OCI-LY7 (cell line): Measurements from ENCODE around the gene ADAMTS2. TPM values are rescaled to one million over a fixed set of nuclear protein-coding genes. Genes with fewer than 3 reads are reported as not detected.

Experiments
- BruUV-seq: library from RNA; stranded (reverse); fragments of 400-500 nt; replicated peaks from 2 replicates; lab custom pipeline; 2021; lab: Mats Ljungman, UMichigan
- CTCF ChIA-PET: fragments of 300-600 bp; sonication (Branson Sonifier 250); formaldehyde crosslinking; loops from one replicate; lab custom pipeline; 2022; ENCODE audit warnings: antibody characterized with exemption; ENCODE audit not compliant: unreplicated experiment; lab: Charles Lee
- POLR2A ChIA-PET: fragments of 300-600 bp; sonication (Branson Sonifier 250); formaldehyde crosslinking; loops from one replicate; lab custom pipeline; 2022; ENCODE audit warnings: antibody characterized with exemption; lab: Charles Lee
- DNase-seq: peaks from one replicate; pipeline ENCODE4 v3.0.0-alpha.2; 2015; ENCODE audit warnings: low spot score
- H2AFZ ChIP-seq: fragments of 200-600 bp; sonication (generic), shearing (Covaris generic); 2 replicates; pipeline ENCODE4 v1.6.1; 2014; ENCODE audit warnings: mild to moderate bottlenecking, antibody characterized with exemption, low read length, moderate library complexity
- H3K27ac ChIP-seq: fragments of 200-600 bp; sonication (generic); 2 replicates; pipeline ENCODE4 v1.5.1; 2014; ENCODE audit warnings: mixed run types, low read depth, mild to moderate bottlenecking, moderate library complexity, low read length, inconsistent platforms; ENCODE audit not compliant: poor library complexity, severe bottlenecking
- H3K36me3 ChIP-seq: fragments of 200-600 bp; sonication (generic); 2 replicates; pipeline ENCODE4 v1.6.1; 2014; ENCODE audit warnings: mild to moderate bottlenecking, antibody characterized with exemption, low read length, moderate library complexity, mixed read lengths; ENCODE audit not compliant: insufficient read depth
- H3K4me1 ChIP-seq: fragments of 200-600 bp; sonication (generic); 2 replicates; pipeline ENCODE4 v1.5.1; 2014; ENCODE audit warnings: mild to moderate bottlenecking, low read length; ENCODE audit not compliant: insufficient read depth, poor library complexity, severe bottlenecking
- H3K4me2 ChIP-seq: fragments of 200-600 bp; sonication (generic); 2 replicates; pipeline ENCODE4 v1.6.1; 2014; ENCODE audit warnings: mild to moderate bottlenecking, low read length
- H3K4me3 ChIP-seq: fragments of 200-600 bp; sonication (generic); 2 replicates; pipeline ENCODE4 v1.5.1; 2014; ENCODE audit warnings: mild to moderate bottlenecking, low read depth, low read length; ENCODE audit not compliant: poor library complexity, severe bottlenecking
- H3K79me2 ChIP-seq: fragments of 200-600 bp; sonication (generic); 2 replicates; pipeline ENCODE4 v1.6.1; 2016; ENCODE audit warnings: low read depth, mild to moderate bottlenecking, low read length, moderate library complexity, mixed read lengths; ENCODE audit not compliant: insufficient read depth
- H3K9me2 ChIP-seq: fragments of 200-600 bp; sonication (generic); 2 replicates; pipeline ENCODE4 v1.6.1; 2016; ENCODE audit warnings: mild to moderate bottlenecking, low read length, mixed read lengths; ENCODE audit not compliant: insufficient read depth
- H3K9me3 ChIP-seq: fragments of 200-600 bp; sonication (generic); 2 replicates; pipeline ENCODE4 v1.6.1; 2014; ENCODE audit warnings: mild to moderate bottlenecking, mixed run types, low read length, mixed read lengths
- H4K20me1 ChIP-seq: fragments of 200-600 bp; sonication (generic); 2 replicates; pipeline ENCODE4 v1.6.1; 2014; ENCODE audit warnings: mild to moderate bottlenecking, antibody characterized with exemption, low read length, moderate library complexity, mixed read lengths; ENCODE audit not compliant: insufficient read depth
- CTCF ChIP-seq: fragments of 200-600 bp; sonication (generic); conservative IDR thresholded peaks from 2 replicates; pipeline ENCODE4 v1.5.1; 2014; ENCODE audit warnings: mild to moderate bottlenecking, antibody characterized with exemption, low read length, moderate library complexity, mixed read lengths
- EZH2phosphoT487 ChIP-seq: fragments of 200-600 bp; sonication (generic); IDR thresholded peaks from 2 replicates; pipeline ENCODE4 v1.6.1; 2018; ENCODE audit warnings: low read depth, borderline replicate concordance, mild to moderate bottlenecking, mixed run types, antibody characterized with exemption, low read length, moderate library complexity, mixed read lengths
- intact Hi-C: fragments of 100-400 bp; cut with micrococcal nuclease; formaldehyde crosslinking; loops from one replicate; pipeline ENCODE4 v1.10.0; 2022; ENCODE audit not compliant: unreplicated experiment
- total RNA-seq, 2 experiments: library from RNA; depleted of rRNA in 1 of 2; stranded (reverse); fragments of >200 nt in 1 of 2; shearing (Covaris generic) in 1 of 2; gene quantifications; 2 replicates each; pipeline ENCODE4 v1.2.3, GENCODE V29; 2014 to 2022

The ADAMTS2 gene
- total RNA-seq, 2 experiments from 2014 or later = not detected

- Histone ChIP-seq H3K9me2 (no peaks in the 10 kb centered on the region), H3K9me3 (no peaks in the 10 kb centered on the region), H3K27ac (no peak overlapping the region), H2AFZ (no peak overlapping the region), H3K4me3 (no peak overlapping the region), H3K36me3 (no peaks in the 10 kb centered on the region), H3K4me1 (no peaks in the 10 kb centered on the region), H3K4me2 (no peak overlapping the region), H4K20me1 (no peaks in the 10 kb centered on the region), H3K79me2 (no peaks in the 10 kb centered on the region)
- no TSS peak for BruUV-seq
- no peak for DNase-seq
- ChIA-PET CTCF (no interaction called here), POLR2A (interaction anchor here (0.7 kb wide), 1 partner anchor 821 kb away, joined by 3 read pairs; no protein-coding TSS in a partner anchor)
- intact Hi-C loops = no loop called here
- TF ChIP-seq CTCF (no peak), EZH2phosphoT487 (no peak)
Measured at GRCh38 chr5:179242676-179243075, 102.6 kb downstream of the ADAMTS2 start.

GRCh38 chr5:179241764-179242370 is 103.4 kb downstream of the ADAMTS2 start:
- no peak for DNase-seq
- ChIA-PET CTCF (no interaction called here), POLR2A (no interaction called here)
- Histone ChIP-seq H3K4me3 (no peak overlapping the region), H4K20me1 (no peaks in the 10 kb centered on the region), H2AFZ (no peak overlapping the region), H3K9me2 (no peaks in the 10 kb centered on the region), H3K36me3 (no peaks in the 10 kb centered on the region), H3K4me2 (no peak overlapping the region), H3K9me3 (no peaks in the 10 kb centered on the region), H3K27ac (no peak overlapping the region), H3K4me1 (no peaks in the 10 kb centered on the region), H3K79me2 (no peaks in the 10 kb centered on the region)
- TF ChIP-seq EZH2phosphoT487 = no peak
- no peak for TF ChIP-seq CTCF
- BruUV-seq = no TSS peak
- intact Hi-C loops = no loop called here

- BruUV-seq = no TSS peak
- ChIA-PET POLR2A (no interaction called here), CTCF (no interaction called here)
Measured at GRCh38 chr5:179241175-179241574, 104.1 kb downstream of the ADAMTS2 start.

More at GRCh38 chr5:179241175-179241574, 104.1 kb downstream of the ADAMTS2 start:
- Histone ChIP-seq H3K9me2 (no peaks in the 10 kb centered on the region), H2AFZ (no peak overlapping the region), H3K36me3 (no peaks in the 10 kb centered on the region), H3K27ac (no peak overlapping the region), H3K9me3 (no peaks in the 10 kb centered on the region), H3K4me2 (no peak overlapping the region), H3K4me3 (no peak overlapping the region), H3K4me1 (no peaks in the 10 kb centered on the region), H3K79me2 (no peaks in the 10 kb centered on the region), H4K20me1 (no peaks in the 10 kb centered on the region)
- intact Hi-C loops = no loop called here
- DNase-seq = no peak
- no peak for TF ChIP-seq CTCF
- no peak for TF ChIP-seq EZH2phosphoT487
